Endothelial cell of umbilical vein (primary cell): Measurements from ENCODE around the gene EDAR.

ENCODE experiments used
- EZH2 ChIP-seq: IDR thresholded peaks from 2 replicates; pipeline ENCODE4 v1.6.1; 2012; ENCODE audit warnings: borderline replicate concordance, low read depth, mild to moderate bottlenecking, moderate library complexity, low read length, inconsistent platforms; ENCODE audit not compliant: severe bottlenecking
- JUN ChIP-seq: IDR thresholded peaks from 2 replicates; pipeline ENCODE4 v1.6.1; 2011; ENCODE audit warnings: borderline replicate concordance, low read depth; ENCODE audit not compliant: insufficient read length, insufficient read depth
- MYC ChIP-seq: IDR thresholded peaks from one replicate; pipeline ENCODE4 v1.6.1; 2011; ENCODE audit warnings: mild to moderate bottlenecking, low read depth, low read length
- POLR2A ChIP-seq: IDR thresholded peaks from 2 replicates; pipeline ENCODE4 v1.6.1; 2012; ENCODE audit warnings: low read depth, mild to moderate bottlenecking, control low read depth, low read length
- POLR2AphosphoS5 ChIP-seq: IDR thresholded peaks from 2 replicates; pipeline ENCODE4 v1.6.1; 2012; ENCODE audit warnings: low read depth, mild to moderate bottlenecking, control low read depth, low read length, moderate library complexity; ENCODE audit not compliant: insufficient read depth
- TF ChIP-seq, protein P1 (sequence below), 2 donors: IDR thresholded peaks; 1 replicate in 1 of 2; 2 replicates in 1 of 2; pipeline ENCODE4 v1.5.1; 2011; ENCODE audit warnings: low read length in 2 of 2, mild to moderate bottlenecking in 2 of 2, moderate library complexity in 2 of 2, control low read depth in 1 of 2, inconsistent platforms in 1 of 2, low read depth in 1 of 2; ENCODE audit not compliant: insufficient read depth in 1 of 2; ENCODE audit errors: extremely low read depth in 1 of 2
- TF ChIP-seq, protein P2 (sequence below): IDR thresholded peaks from 2 replicates; pipeline ENCODE4 v1.6.1; 2011; ENCODE audit not compliant: insufficient read depth, insufficient read length

DNA sequence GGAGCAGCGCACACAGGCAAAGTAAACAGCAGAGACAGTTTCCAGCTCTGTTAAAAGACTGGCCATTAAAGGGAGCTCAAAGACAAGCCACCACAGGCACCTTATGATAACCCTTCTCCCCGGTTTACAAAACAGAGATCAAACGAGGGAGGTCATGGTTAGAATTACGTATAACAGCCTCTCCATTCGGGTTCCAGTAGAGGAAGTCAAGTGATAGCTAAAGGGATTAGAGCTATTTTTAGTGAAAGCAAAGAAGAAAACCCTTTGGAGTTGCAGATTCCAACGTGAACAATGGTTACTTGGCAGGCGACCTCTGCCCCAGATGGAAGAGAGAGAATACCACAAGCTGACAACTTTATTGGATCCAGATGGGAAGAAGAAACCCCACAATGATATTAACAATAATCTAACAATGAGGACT, 31.2 kb upstream of the EDAR start:
- TF ChIP-seq POLR2AphosphoS5 (no peak), POLR2A (no peak), EZH2 (no peak), MYC (no peak), JUN (no peak)
- TF ChIP-seq, protein P1, sequence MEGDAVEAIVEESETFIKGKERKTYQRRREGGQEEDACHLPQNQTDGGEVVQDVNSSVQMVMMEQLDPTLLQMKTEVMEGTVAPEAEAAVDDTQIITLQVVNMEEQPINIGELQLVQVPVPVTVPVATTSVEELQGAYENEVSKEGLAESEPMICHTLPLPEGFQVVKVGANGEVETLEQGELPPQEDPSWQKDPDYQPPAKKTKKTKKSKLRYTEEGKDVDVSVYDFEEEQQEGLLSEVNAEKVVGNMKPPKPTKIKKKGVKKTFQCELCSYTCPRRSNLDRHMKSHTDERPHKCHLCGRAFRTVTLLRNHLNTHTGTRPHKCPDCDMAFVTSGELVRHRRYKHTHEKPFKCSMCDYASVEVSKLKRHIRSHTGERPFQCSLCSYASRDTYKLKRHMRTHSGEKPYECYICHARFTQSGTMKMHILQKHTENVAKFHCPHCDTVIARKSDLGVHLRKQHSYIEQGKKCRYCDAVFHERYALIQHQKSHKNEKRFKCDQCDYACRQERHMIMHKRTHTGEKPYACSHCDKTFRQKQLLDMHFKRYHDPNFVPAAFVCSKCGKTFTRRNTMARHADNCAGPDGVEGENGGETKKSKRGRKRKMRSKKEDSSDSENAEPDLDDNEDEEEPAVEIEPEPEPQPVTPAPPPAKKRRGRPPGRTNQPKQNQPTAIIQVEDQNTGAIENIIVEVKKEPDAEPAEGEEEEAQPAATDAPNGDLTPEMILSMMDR (IDR thresholded peaks at IDR 0.05; ENCODE audit: extremely low read depth in 1 of 2, insufficient read depth in 1 of 2, low read depth in 1 of 2, low read length in 2 of 2): no peak
- TF ChIP-seq, protein P2, sequence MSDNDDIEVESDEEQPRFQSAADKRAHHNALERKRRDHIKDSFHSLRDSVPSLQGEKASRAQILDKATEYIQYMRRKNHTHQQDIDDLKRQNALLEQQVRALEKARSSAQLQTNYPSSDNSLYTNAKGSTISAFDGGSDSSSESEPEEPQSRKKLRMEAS: no peak
